SK-N-SH (cell line): ENCODE results near the gene BANF1. TPM values are rescaled to one million over a fixed set of nuclear protein-coding genes. Genes with fewer than 3 reads are reported as not detected.
A peak's percentile ranks its signal among the peaks of the same experiment; 100 is the strongest.

Experiments
- CTCF ChIP-seq: fragments of 200-600 bp; sonication (generic); IDR thresholded peaks from 2 replicates; pipeline ENCODE4 v1.6.1; 2017; ENCODE audit warnings: antibody characterized with exemption, mild to moderate bottlenecking, moderate library complexity
- FOSL2 ChIP-seq: IDR thresholded peaks from 2 replicates; pipeline ENCODE4 v1.4.0; 2012; ENCODE audit warnings: low read depth, mild to moderate bottlenecking, moderate library complexity, borderline replicate concordance
- FOXJ3 ChIP-seq: sonication (generic); formaldehyde crosslinking; IDR thresholded peaks from 2 replicates; pipeline ENCODE4 v1.5.1; 2020; ENCODE audit warnings: mild to moderate bottlenecking, missing genetic modification reagents
- FOXM1 ChIP-seq: IDR thresholded peaks from 2 replicates; pipeline ENCODE4 v1.4.0; 2012; ENCODE audit warnings: low read depth, mild to moderate bottlenecking
- GABPA ChIP-seq: IDR thresholded peaks from 2 replicates; pipeline ENCODE4 v1.4.0; 2012; ENCODE audit warnings: low read depth, mild to moderate bottlenecking
- GATA2 ChIP-seq: sonication (generic); formaldehyde crosslinking; IDR thresholded peaks from 2 replicates; pipeline ENCODE4 v1.5.0; 2020; ENCODE audit warnings: mild to moderate bottlenecking, missing genetic modification reagents
- IRF3 ChIP-seq: fragments of 150-350 bp; IDR thresholded peaks from 2 replicates; pipeline ENCODE4 v1.6.1; 2016; ENCODE audit warnings: mild to moderate bottlenecking, low read depth, low read length
- MXI1 ChIP-seq: IDR thresholded peaks from 2 replicates; pipeline ENCODE4 v1.6.1; 2012; ENCODE audit warnings: mild to moderate bottlenecking, low read depth, low read length, improper control_type of control experiment
- NFIC ChIP-seq: IDR thresholded peaks from 2 replicates; pipeline ENCODE4 v1.4.0; 2012; ENCODE audit warnings: borderline replicate concordance
- RCOR1 ChIP-seq: fragments of 150-350 bp; IDR thresholded peaks from 2 replicates; pipeline ENCODE4 v1.6.1; 2017; ENCODE audit warnings: antibody characterized with exemption, low read length
- REST ChIP-seq: IDR thresholded peaks from 2 replicates; pipeline ENCODE4 v1.6.1; 2012; ENCODE audit warnings: mild to moderate bottlenecking, low read depth, low read length, moderate library complexity
- RFX5 ChIP-seq: IDR thresholded peaks from 2 replicates; pipeline ENCODE4 v1.6.1; 2012; ENCODE audit warnings: mild to moderate bottlenecking, improper control_type of control experiment, low read length
- RXRA ChIP-seq: IDR thresholded peaks from 2 replicates; pipeline ENCODE4 v1.4.0; 2012; ENCODE audit warnings: low read depth, mild to moderate bottlenecking, borderline replicate concordance
- SIN3A ChIP-seq: IDR thresholded peaks from 2 replicates; pipeline ENCODE4 v1.6.1; 2012; ENCODE audit warnings: low read depth, mild to moderate bottlenecking, low read length, moderate library complexity, borderline replicate concordance
- TCF12 ChIP-seq: IDR thresholded peaks from 2 replicates; pipeline ENCODE4 v1.4.0; 2012
- TEAD4 ChIP-seq: IDR thresholded peaks from 2 replicates; pipeline ENCODE4 v1.4.0; 2012; ENCODE audit warnings: mild to moderate bottlenecking, borderline replicate concordance; ENCODE audit not compliant: insufficient read depth
- polyA plus RNA-seq, 3 experiments: library from polyadenylated mRNA; depleted of rRNA; stranded (reverse); fragments of >200 nt; gene quantifications; 2 replicates each; pipeline ENCODE4 v1.2.3, GENCODE V29; 2012
- TF ChIP-seq, protein P1 (sequence below): IDR thresholded peaks from 2 replicates; pipeline ENCODE4 v1.4.0; 2012; ENCODE audit warnings: low read depth
- TF ChIP-seq, protein P2 (sequence below): IDR thresholded peaks from 2 replicates; pipeline ENCODE4; 2012

BANF1 gene
- polyA plus RNA-seq, 1 of the 3 experiments (the other 2 are of a cell fraction), result 382 TPM

GRCh38 chr11:66015454-66015881, 13.2 kb downstream of the BANF1 start (continued):
- TF ChIP-seq, protein P1, sequence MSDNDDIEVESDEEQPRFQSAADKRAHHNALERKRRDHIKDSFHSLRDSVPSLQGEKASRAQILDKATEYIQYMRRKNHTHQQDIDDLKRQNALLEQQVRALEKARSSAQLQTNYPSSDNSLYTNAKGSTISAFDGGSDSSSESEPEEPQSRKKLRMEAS, result peak; percentile 76; the same call in 1 of the 2 replicates
- TF ChIP-seq RFX5 (no peak), FOXM1 (no peak), GABPA (peak; percentile 46; the same call in 1 of the 2 replicates), FOXJ3 (no peak), GATA2 (CRISPR knock-in tag) (no peak), FOSL2 (peak; percentile 78), RCOR1 (no peak), SIN3A (no peak), CTCF (no peak), IRF3 (no peak), TEAD4 (peak; percentile 92), RXRA (peak; percentile 97), NFIC (peak; percentile 95), TCF12 (peak; percentile 92), MXI1 (no peak), REST (no peak)
- TF ChIP-seq, protein P2, sequence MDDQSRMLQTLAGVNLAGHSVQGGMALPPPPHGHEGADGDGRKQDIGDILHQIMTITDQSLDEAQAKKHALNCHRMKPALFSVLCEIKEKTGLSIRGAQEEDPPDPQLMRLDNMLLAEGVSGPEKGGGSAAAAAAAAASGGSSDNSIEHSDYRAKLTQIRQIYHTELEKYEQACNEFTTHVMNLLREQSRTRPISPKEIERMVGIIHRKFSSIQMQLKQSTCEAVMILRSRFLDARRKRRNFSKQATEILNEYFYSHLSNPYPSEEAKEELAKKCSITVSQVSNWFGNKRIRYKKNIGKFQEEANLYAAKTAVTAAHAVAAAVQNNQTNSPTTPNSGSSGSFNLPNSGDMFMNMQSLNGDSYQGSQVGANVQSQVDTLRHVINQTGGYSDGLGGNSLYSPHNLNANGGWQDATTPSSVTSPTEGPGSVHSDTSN, result peak; percentile 74
